Ascending aorta (tissue), 2 donors: Measurements from ENCODE around the gene CYP4F11. TPM values are rescaled to one million over a fixed set of nuclear protein-coding genes. Genes with fewer than 3 reads are reported as not detected.
"Not testable (repeated sequence)": the region's sequence is repeated elsewhere in the genome, so short reads cannot be mapped to it uniquely, and the experiment has no call there.

Experiments used
- DNase-seq, 2 donors: peaks; one replicate each; pipeline ENCODE4 v3.0.0-alpha.2; 2019; ENCODE audit warnings: low spot score in 2 of 2
- H3K27ac ChIP-seq, 2 donors: fragments of 200-600 bp; sonication (generic); one replicate each; pipeline ENCODE4 v1.5.1; 2016 to 2017; ENCODE audit warnings: mild to moderate bottlenecking in 1 of 2
- H3K27me3 ChIP-seq: fragments of 200-600 bp; sonication (generic); one replicate; pipeline ENCODE4 v1.5.1; 2017
- H3K36me3 ChIP-seq, 2 donors: fragments of 200-600 bp; sonication (generic); one replicate each; pipeline ENCODE4 v1.5.1; 2016
- H3K4me1 ChIP-seq, 2 donors: fragments of 200-600 bp; sonication (generic); one replicate each; pipeline ENCODE4 v1.5.1; 2016 to 2017; ENCODE audit warnings: mild to moderate bottlenecking in 1 of 2
- H3K4me3 ChIP-seq, 2 donors: fragments of 200-600 bp; sonication (generic); one replicate each; pipeline ENCODE4 v1.5.1; 2016 to 2017; ENCODE audit warnings: mild to moderate bottlenecking in 1 of 2
- H3K9me3 ChIP-seq, 2 donors: fragments of 200-600 bp; sonication (generic); one replicate each; pipeline ENCODE4 v1.5.1; 2016
- intact Hi-C: fragments of 100-400 bp; cut with DNase I; formaldehyde crosslinking; loops from one replicate; pipeline ENCODE4 v1.15.1; 2023
- total RNA-seq: library from RNA; depleted of rRNA; stranded (reverse); fragments of >200 nt; gene quantifications from one replicate; pipeline ENCODE4 v1.1.0, GENCODE V29; 2016
- TF ChIP-seq, protein P1 (sequence below), 3 experiments: fragments of 200-600 bp in 2 of 3; fragments of 450-650 bp in 1 of 3; sonication (generic) in 2 of 3; IDR thresholded peaks; one replicate each; pipeline ENCODE4 v1.5.1; 2016 to 2019; ENCODE audit warnings: antibody characterized with exemption in 3 of 3, mild to moderate bottlenecking in 1 of 3, moderate library complexity in 1 of 3

The CYP4F11 gene
- total RNA-seq, 1 donor from 2014 or later, result 0.75 TPM

DNA sequence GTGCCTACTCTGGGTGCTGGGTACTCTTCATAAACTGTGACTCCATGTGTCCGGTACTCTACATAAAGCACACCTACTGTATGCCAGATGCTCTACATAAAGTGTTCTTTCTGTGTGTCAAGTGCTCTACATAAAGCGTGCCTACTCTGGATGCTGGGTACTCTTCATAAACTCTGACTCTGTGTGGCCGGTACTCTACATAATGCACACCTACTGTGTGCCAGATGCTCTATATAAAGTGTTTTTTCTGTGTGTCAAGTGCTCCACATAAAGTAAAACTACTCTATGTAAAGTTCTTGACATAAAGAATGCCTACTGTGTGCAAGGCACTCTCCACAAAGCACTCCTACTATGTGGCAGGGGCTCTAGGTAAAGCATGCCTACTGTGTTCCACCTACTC is 1.8 kb upstream of the CYP4F11 start:
- Histone ChIP-seq H3K27ac (no peak overlapping the region), H3K4me3 (no peak overlapping the region), H3K9me3 (no peaks in the 10 kb centered on the region), H3K27me3 (no peaks in the 10 kb centered on the region), H3K36me3 (peaks cover 0 to 1% of the 10 kb centered on the region in 2 donors), H3K4me1 (peaks cover 0 to 5% of the 10 kb centered on the region in 2 donors)
- TF ChIP-seq, protein P1, sequence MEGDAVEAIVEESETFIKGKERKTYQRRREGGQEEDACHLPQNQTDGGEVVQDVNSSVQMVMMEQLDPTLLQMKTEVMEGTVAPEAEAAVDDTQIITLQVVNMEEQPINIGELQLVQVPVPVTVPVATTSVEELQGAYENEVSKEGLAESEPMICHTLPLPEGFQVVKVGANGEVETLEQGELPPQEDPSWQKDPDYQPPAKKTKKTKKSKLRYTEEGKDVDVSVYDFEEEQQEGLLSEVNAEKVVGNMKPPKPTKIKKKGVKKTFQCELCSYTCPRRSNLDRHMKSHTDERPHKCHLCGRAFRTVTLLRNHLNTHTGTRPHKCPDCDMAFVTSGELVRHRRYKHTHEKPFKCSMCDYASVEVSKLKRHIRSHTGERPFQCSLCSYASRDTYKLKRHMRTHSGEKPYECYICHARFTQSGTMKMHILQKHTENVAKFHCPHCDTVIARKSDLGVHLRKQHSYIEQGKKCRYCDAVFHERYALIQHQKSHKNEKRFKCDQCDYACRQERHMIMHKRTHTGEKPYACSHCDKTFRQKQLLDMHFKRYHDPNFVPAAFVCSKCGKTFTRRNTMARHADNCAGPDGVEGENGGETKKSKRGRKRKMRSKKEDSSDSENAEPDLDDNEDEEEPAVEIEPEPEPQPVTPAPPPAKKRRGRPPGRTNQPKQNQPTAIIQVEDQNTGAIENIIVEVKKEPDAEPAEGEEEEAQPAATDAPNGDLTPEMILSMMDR (IDR thresholded peaks at IDR 0.05), result no peak
- intact Hi-C loops, result loop anchor here (5.0 kb wide), 1 partner anchor 61 kb away; no protein-coding TSS in a partner anchor
- DNase-seq, result no peak

- H3K27me3 ChIP-seq, result no peaks in the 10 kb centered on the region
- intact Hi-C loops, result loop anchor here (5.0 kb wide), 1 partner anchor 62 kb away; no protein-coding TSS in a partner anchor
- TF ChIP-seq, protein P1 (IDR thresholded peaks at IDR 0.05), result no peak
- H3K9me3 ChIP-seq, result no peaks in the 10 kb centered on the region
- peak overlapping the region; percentile 34 to 69 for H3K27ac ChIP-seq
- H3K4me1 ChIP-seq, result peaks cover 0 to 5% of the 10 kb centered on the region in 2 donors
- DNase-seq, result no peak
- H3K36me3 ChIP-seq, result peaks cover 0 to 10% of the 10 kb centered on the region in 2 donors
- H3K4me3 ChIP-seq, result no peak overlapping the region
Observed at GRCh38 chr19:15935167-15935702, 906 bp upstream of the CYP4F11 start.

DNA sequence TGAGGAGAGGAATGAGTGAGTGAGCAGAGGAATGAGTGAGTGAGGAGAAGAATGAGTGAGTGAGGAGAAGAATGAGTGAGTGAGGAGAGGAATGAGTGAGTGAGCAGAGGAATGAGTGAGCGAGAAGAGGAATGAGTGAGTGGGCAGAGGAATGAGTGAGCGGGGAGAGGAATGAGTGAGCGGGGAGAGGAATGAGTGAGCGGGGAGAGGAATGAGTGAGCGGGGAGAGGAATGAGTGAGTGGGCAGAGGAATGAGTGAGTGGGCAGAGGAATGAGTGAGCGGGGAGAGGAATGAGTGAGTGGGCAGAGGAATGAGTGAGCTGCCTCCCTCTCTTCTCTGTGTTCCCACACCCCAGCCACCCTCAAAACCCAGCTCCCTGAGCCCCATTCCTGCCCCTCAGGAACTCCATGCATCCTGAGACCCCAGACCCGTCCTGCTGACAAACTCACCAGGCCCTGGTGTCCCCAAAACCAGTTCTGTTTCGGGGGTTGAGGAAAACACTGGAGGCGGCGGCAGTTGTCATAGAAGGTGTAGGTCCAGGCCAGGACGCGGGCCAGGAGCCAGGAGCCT is 483 bp downstream of the CYP4F11 start:
- H3K4me1 ChIP-seq, intact Hi-C loops, H3K9me3 ChIP-seq, H3K27me3 ChIP-seq: not testable (repeated sequence)
- peak overlapping the region; percentile 17 to 69 for H3K27ac ChIP-seq
- DNase-seq, result peak in 1 of 2 donors; percentile 73
- H3K4me3 ChIP-seq, result peak overlapping the region; percentile 4 to 7
- peaks cover 0 to 16% of the 10 kb centered on the region in 2 donors for H3K36me3 ChIP-seq

- TF ChIP-seq, protein P1 (IDR thresholded peaks at IDR 0.05), result no peak
- intact Hi-C loops, result no loop called here
Observed at GRCh38 chr19:15928321-15928720, 6.0 kb downstream of the CYP4F11 start.

DNA sequence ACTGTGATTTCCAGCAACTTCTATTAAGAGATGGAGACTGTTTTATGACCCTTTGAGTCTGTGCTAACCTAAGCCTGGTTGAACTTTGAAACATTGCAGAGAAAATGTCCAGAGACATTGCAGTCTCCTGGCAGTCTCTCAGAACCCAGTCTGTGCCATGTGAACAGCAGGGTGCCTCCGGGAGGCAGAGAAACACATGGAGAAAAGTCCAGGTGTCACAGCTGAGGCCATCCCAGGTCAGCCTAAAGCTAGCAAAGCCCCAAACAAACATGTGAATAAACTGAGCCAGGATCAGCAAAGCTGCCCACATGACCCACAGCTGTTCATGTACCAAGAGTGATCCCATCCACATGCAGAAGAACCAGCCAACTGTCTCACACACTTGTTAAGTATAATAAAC is 7.8 kb downstream of the CYP4F11 start:
- H3K9me3 ChIP-seq, result no peaks in the 10 kb centered on the region
- no peak for DNase-seq
- intact Hi-C loops, result no loop called here
- H3K27ac ChIP-seq, result no peak overlapping the region
- H3K4me3 ChIP-seq, result no peak overlapping the region
- no peaks in the 10 kb centered on the region for H3K27me3 ChIP-seq
- TF ChIP-seq, protein P1 (IDR thresholded peaks at IDR 0.05), result no peak
- peaks cover 0 to 50% of the 10 kb centered on the region in 2 donors for H3K36me3 ChIP-seq
- H3K4me1 ChIP-seq, result no peaks in the 10 kb centered on the region

More at GRCh38 chr19:15928321-15928720, 6.0 kb downstream of the CYP4F11 start:
- no peaks in the 10 kb centered on the region for H3K27me3 ChIP-seq
- H3K9me3 ChIP-seq, result no peaks in the 10 kb centered on the region
- H3K4me1 ChIP-seq, result no peaks in the 10 kb centered on the region
- no peak for DNase-seq
- H3K36me3 ChIP-seq, result peaks cover 0 to 37% of the 10 kb centered on the region in 2 donors
- H3K4me3 ChIP-seq, result no peak overlapping the region
- no peak overlapping the region for H3K27ac ChIP-seq

DNA sequence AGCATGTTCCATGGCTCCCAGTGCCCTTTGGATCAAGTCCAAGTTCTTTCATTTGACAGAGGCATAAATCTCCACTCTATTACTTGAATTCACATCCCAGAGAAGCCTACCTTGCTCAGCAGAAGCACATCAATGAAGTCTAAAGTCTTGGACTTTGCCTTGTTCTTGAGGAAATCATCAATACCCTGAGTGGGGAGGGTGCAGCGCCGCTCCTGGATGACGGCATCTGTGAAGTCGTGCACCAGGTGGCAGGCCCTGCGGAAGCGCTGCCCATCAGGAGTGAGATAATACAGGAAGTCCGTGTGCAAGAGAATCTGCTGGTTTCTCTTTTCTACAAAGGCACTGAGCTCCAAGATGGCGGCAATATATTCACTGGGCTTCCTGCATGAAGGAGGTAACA is 10.6 kb downstream of the CYP4F11 start:
- TF ChIP-seq, protein P1 (IDR thresholded peaks at IDR 0.05), result no peak
- intact Hi-C loops, result no loop called here
- Histone ChIP-seq H3K9me3 (no peaks in the 10 kb centered on the region), H3K27ac (no peak overlapping the region), H3K4me1 (no peaks in the 10 kb centered on the region), H3K36me3 (peaks cover 0 to 33% of the 10 kb centered on the region in 2 donors), H3K4me3 (no peak overlapping the region), H3K27me3 (no peaks in the 10 kb centered on the region)
- DNase-seq, result no peak
